Amniotic epithelial cell (primary cell): Measurements from ENCODE around the gene IDH3G.
A peak's percentile ranks its signal among the peaks of the same experiment; 100 is the strongest.

Source experiments
- DNase-seq: peaks from one replicate; pipeline ENCODE4 v3.0.0-alpha.2; 2010; ENCODE audit warnings: low read depth

Gene IDH3G

DNA sequence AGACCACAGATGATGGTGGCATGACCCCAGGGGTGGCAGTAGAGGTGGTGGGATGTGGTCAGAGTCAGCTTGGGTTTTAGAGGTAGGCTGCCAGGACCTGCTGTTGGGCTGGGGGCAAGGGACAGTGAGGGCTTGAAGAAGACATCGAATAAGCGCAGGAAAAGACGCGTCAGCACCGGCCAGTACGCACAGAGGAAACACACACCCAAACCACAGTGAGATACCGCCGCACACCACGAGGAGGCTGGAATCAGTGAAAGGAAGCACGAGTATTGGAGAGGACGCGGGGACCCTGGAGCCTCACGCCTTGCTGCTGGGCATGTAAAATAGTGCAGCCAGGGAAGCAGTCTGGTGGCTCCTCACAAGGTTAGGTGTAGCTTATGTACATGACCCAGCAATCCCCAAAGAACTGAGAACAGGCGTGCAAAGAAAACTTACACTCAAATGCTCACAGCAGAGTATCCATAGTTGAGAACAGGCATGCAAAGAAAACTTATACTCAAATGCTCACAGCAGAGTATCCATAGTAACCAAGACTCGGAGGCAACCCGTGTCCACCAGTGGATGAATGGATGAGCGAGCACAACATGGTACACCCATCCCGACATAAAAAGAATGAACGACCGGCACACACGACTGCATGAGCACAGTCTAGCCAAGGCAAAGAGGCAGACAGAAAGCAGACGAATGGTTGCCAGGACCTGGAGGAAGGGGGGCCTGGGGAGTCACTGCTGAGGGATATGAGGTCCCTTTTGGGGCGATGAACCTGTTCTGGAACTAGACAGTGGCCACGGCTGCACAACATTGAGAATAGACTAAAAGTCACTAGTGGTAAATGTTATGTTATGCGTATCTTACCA lies 22.9 kb upstream of the IDH3G start:
- DNase-seq, result no peak

DNA sequence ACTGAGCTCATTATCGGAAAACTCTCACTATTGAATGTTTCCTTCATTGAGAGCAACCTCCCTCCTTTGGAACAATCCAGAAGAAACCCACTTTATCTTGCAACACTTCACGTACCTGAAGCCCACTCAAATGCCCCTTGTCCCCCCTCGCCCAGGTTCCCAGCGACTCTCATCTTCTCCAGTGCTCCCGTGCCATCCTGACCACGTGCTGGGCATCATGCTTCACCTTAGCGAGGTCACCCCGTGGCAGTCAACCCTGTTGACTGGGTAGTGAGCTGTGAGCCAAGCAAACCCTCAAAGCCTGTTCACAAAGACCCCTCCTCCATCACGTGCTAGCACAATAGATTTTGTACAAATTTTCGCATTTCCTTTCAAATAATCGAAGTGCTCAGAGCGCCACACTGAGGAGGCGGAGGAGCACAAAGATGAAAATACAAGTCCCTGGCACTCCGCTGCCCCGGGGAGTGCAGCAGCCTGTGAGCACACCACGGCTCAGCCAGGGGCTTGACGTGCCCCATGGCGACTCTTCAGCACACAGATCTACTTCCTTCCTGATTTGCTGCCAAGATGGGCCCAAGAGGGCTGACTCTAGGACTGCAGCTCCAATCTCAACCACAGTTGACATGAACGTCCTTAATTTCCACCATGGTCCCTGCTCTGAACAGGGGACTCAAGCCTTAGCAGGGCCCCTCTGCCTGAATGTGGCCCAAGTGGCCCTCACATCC lies 20.6 kb upstream of the IDH3G start:
- DNase-seq, result no peak

DNA sequence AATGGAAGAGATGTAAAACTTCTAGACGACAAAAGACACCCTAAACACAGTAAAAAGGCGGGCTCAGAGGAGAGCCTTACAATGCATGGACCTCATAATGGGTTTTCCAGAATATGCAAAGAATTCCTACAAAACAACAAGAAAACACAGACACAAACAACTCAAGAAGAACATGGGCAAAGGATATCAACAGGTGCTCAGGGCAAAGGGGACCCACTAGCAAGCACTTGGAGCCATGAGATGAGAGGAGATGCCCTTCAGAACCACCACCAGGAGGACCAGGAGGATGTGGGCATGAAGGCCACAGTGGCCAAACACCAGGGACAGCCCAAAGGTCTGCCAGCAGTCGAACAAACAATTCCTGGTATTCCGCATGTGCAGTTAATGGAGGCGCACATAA lies 19.0 kb upstream of the IDH3G start:
- no peak for DNase-seq

DNA sequence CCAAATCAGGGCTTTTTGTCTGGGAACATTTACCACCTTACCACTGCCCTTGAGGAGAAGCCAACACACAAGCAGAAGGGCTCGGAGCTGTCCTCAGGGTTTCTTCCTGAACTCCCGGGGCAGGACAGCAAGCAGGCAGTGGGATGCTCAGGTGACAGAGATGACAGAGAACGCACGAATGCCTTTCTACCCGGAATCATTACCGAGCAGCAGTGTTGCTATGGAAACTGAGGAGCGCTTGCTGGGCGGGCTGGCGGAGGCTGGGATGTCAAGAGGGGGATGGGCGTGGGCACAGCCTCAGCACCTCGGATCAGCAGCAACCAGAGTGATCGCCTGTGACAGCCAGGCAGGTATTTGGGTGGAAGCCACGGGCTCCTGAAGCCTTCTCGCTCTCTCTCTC lies 18.0 kb upstream of the IDH3G start:
- no peak for DNase-seq

DNA sequence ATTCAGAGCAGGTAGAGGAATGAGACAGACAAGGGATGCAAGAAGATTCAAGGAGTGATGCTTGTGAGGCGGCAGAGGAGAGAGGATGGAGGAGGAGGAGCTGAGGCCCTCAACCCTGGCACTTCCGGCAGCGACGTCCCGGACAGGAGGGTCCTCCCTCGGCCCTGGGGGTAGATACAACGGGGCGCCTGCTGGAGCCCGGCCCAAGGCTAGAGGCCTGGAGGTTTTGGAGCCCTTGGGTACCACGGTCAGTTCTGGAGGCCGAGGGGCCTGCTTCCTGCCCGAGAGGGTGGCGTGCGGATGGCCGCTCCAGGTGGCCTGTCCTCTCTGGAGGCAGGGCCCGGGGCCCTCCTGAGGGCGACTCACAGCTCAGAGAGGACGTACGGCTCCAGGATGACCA lies 13.8 kb upstream of the IDH3G start:
- DNase-seq, result no peak

DNA sequence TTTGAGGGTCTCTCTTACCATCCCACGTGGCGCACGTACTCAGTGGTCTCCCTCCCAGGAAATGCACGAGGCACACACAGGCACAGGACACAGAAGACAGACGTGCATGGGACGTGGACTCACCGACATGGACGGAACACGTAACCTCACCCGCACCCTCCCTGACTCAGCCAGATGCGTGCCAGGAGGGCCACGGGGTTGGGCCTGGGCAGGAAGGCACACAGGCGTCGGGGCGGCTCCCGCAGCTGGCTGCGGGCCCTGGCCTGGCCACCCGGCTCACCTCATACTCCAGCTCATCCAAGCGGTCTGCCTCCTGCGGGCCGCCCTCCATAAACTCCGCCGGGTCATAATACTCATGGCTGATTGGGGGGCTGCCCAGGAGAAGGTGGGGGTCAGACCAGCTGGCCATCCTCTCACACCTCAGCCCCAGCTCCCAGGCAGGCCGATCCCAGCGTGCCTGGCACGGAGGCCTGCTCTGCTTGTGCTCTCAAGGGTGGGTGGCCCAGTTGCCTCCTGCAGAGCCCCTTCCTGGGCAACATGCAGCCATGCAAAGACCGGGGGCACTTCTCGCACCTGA lies 12.9 kb upstream of the IDH3G start:
- no peak for DNase-seq

DNA sequence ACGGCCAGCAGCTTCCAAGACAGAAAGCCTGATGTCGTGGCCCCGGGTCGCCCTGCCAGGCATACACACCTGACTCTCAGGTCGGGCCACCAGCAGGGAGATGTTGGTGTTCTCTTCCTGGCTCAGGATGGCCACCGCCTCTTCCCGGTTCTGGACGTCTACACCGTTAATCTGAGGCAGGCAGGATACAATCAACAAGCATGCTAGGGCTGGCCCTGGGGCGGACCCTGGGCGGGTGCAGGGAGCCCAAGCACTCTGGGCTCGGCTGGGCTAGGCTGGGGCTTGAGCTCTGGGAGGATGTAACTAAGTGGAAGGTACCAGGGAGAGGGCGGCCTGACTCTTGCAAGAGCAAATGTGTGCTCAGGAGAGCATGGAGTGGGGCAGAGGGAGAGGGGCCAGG lies 11.3 kb upstream of the IDH3G start:
- no peak for DNase-seq

DNA sequence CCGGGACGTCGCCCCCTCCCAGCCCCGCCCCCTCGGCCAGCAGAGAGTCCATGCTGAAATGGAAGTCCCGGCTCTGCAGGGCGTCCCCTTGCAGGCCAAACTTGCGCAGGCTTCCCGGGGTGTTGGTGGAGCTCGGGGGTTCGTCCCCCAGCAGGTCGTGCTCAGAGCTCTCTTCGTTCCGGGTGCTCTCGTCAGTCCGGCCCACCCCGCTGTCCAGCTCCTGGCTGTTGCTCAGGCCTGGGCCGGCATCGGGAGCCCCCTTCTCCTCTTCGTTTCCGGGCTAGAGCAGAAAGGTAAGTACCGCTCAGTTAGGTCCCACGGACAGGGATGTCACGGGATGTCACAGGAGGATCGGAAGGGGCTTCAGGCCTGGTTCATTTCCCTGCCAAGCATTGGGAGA lies 10.4 kb upstream of the IDH3G start:
- no peak for DNase-seq

DNA sequence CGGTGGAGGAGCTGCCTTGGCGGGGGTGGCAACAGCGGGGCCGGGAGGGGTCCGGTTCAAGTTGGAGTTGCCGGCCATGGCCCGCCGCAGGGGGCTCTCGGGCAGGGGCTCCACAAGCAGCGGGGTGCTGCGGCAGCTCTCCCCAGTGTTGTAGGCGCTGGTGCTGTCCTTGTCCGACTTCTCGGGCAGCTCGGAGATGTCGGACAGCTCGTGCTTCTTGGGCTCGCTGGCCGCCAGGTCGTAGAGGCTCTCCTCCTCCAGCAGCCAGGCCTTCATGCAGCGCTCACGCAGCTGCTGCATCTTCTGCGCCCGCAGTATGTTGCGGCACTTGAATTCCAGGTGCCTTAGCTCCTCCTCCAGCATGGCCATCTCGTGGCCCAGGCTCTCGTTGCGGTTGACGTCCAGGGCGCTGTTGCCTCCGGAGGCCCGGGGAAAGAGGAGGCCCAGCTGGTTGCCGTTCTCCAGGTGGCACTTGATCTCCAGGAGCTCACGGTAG lies 10.0 kb upstream of the IDH3G start:
- no peak for DNase-seq

DNA sequence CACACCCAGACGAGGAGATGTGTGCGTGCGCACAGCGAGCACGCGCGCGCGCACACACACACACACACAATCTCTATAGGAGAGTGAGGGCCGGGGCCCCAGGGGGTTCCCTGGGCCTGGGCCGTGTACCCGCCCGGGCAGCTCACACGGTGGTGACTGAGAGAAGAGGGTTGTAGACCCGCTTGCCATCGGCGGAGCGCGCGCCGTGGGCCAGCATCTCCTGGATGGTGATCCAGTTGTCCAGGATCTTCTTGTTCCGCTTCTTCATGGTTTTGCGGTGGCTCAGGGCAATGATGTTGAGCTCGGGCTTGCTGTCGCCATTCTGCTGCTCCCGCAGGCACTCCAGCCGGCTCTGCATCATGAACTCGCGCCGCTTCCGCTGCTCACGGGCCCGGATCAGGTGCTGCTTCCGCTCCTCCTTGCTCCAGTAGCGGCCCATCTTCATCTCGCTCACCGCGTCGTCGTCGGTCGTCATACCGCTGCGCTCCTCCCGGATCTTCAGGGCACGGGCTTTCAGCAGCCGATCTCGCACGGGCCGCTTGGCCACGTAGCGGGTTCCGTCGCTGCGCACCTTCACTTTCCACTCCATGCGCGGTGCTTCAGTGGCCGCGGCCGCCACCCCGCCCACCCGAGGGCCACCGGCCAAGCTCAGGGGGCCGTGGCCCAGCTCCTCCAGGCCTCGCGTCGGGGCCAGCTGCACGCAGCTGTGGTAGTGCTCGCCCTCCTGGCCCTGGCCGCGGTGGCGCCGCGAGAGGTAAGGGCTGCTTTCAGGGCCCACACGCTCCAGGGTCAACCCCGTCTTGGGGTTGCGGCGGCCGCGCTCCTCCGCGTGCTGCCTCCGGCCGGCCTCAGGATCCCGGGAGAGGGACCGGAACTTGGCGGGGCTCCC lies 9.3 kb upstream of the IDH3G start:
- no peak for DNase-seq

DNA sequence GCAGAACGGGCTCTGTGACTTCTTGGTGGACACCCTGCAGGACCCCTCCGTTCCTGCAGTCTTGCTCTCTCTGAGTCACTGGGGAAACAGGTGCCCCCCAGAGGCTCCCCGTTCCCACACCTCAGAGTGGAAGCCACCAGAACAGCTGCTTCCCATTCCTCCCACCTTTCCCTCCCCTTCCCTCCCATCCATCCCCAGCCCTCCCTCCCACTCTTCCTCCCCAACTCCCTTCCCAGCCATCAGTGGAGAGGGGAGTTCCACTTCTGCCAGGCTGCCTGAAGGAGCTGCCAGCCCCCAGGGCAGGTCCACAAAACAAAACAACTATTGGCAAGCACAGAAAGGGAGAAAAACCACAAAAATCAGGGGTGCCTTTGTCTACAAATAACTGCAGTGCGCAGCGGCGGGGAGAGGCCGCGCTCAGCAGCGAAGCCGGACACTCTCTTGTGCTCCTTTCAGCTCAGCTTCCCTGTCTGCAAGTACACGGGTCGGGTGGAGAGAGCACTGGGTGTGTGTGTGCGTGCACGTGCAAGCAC lies 8.4 kb upstream of the IDH3G start:
- no peak for DNase-seq

DNA sequence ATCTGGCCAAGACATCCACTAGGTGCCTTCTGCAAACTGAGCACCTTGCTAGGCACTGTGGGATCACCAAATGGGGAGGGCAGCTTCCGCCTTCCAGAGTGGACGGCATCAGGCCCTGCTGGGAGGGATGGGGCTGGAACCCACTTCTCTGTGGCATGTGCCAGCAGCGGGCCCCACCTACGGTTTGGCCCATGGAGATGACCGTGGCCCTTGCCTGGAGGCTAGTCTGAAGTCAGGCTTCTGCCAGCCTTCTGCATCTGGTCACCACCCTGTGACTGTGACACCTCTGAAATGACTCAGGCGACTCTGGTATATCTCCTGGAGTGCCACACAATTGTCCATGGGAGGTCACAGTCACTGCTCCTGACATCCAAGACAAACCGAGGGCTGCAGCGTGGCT lies 7.5 kb upstream of the IDH3G start:
- DNase-seq, result no peak

DNA sequence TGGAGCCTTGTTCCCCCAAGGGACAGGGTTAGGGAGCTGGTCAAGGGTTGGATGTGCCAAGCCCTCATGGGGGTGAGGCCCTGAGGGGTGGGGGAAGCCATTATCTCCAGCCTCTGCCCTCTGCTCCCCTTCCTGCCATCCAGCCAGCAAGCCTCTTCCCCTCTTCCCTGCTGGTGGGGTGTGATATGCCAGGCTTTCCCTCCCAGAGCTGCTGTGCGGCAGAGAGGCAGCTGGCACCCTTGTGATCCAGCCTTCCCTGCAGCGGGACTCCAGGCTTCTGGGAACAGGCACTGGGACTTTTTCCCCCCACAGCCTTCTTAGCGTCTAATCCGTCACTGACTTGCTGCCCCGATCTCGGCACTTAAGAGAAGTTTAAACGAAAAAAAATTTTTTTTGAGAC lies 6.6 kb upstream of the IDH3G start:
- no peak for DNase-seq

DNA sequence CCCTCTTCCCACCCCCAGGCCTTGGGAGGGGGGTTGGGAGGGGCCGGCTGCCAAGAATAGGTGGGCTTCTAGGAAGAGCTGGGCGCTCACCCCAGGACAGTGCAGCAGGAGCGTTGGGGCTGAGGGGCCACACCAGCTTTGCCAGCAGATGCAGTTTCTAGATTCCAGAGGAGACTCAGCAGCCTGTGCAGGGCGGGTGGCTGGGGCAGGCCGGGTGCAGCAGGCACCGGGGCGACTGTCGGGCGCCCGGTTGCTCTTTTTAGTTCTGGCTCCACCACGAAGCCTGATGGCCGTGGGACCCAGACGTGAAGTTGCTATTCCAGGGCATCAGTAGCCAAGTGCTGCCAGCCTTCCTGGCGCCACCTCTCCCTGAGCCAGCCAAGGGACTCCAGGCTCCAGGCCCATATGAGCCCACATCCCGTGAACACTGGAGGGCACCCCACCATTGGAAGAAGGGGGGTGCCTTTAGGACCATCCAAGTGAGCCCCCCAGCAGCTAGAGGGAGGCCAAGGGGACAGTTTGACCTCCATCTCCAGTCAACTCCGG lies 6.1 kb upstream of the IDH3G start:
- no peak for DNase-seq

DNA sequence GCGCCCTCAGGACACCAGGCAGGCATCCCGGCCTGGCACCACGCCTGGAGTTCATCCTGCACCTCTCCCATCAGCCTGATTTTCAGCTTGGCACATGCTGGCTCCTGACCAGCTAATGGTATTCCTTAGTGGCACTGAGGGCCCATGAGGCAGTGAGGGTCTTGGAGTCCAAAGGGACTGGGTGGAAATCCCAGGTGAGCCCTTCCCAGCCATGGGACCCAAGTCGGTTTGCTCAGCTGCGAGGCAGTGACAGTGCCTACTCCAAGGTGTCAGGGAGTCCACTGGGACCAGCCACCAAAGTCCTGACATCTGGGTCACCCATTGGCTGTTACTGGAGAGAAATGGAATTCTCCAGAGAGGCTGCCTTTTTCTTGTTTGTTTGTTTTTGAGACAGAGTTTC lies 5.2 kb upstream of the IDH3G start:
- no peak for DNase-seq

DNA sequence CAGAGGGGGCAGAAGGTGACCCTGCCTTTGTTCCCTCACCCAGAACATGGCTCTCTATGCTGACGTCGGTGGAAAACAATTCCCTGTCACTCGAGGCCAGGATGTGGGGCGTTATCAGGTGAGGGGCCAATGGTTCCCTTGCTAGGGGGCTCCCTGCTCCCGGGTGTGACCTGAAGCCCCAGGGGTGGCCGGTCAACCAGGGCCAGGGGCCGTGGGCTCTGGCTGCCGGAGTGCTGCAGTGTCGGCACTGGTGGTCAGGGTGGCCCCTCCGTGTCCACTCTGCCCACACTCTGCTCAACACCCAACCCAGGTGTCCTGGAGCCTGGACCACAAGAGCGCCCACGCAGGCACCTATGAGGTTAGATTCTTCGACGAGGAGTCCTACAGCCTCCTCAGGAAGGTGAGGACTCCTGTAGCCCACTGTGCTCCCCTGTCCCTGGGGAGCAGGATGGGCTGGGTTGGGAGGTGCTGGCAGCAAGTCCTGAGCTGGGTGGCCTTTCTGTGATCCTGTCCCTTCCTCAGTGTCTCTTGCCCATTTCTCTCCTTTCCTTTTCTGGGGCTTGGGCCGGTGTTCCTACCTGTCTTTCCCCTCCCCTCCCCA lies 3.3 kb upstream of the IDH3G start:
- no peak for DNase-seq

DNA sequence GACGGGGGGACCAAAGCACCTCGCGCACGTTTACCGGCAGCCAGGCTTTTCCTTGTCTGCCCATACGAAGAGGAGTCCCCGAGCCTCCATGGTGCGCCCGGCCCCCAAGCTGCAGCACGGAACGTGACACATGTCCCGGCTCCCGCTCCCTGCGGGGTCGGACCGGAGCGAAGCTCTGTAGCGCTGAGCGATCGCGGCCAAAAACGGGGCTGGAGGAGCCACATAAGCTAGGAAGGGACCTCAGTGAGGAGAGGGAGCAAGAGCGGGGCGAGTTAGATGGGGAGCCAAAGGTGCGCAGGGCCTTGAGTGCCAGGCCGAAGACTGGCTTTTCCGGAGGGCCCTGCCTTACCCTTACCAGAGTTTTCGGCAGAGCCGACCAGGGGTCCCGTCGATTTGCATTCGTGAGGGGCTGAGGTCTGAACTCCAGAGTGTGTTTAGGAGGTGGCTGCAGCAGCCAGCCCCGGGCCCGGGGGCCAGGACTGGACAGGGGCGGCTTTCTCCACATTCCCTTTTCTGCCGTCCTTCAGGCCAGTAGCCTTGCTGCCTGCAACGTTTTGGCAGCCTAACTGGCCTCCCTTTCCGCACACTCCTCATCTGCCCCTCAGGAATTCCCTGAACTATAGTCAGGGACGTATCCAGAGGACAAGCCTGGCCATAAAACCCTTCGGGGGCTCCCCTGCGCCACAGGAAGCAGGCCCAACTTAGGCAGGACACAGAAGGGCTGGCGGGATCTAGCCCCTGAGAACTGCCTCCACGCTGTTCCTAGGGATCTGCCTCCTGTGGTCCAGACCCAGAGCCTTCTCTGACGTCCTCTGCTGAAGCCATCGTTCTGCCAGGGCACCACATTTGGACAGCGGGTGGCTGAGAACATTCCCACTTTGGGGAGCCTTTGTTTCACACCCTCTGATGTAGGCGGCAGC lies 982 bp upstream of the IDH3G start:
- DNase-seq, result no peak

DNA sequence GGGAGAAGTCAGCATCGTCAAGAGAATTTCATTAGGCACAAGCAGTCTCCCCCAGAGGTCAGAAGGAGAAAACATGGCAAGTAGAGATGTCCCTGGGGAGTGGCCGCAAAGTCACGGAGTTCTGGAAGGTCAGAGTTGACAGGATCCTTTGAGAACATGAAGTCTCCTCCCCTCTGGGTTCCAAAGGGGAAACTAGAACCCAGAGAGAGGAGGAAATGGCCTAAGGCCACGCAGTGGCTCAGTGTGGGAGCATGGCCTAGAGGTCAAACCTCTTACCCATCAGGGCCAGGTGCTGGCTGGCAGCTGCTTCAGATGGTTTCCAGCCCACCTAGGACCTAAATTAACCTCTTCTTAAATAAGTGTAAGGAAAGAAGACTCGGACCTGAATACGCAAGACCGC lies 884 bp downstream of the IDH3G start:
- peak; percentile 3 for DNase-seq

DNA sequence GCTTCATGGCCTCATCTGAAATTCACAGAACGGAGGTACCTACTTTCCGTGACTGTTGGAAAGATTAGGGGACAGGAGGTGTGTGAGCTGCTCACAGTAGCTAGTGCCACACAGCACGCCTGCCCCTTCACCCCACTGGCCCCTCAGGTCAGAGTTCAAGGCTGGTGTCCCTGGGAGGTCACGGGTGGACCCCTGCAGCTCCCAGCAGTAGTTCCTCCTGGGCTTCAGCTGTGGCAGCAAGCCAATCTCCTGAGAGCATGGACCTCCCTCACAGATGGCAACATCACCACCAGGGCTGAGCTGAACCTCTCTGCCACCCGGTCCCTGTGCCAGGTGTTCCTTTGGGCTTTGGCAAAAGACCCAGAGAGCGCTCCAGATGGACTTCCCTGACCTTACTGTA lies 1.8 kb downstream of the IDH3G start:
- DNase-seq, result no peak
